Measurements from ENCODE around the gene FAM181A.
A peak's percentile ranks its signal among the peaks of the same experiment; 100 is the strongest.

The FAM181A gene

GRCh38 chr14:93903342-93904184 lies 23.6 kb upstream of the FAM181A start:
- DNase-seq (ENCODE audit: low read depth in 2 of 2) = no peak

GRCh38 chr14:93905623-93906022 lies 21.5 kb upstream of the FAM181A start:
- DNase-seq (ENCODE audit: low read depth in 2 of 2) = no peak

GRCh38 chr14:93906341-93907329 lies 20.5 kb upstream of the FAM181A start:
- peak; percentile 43 to 53 for DNase-seq (ENCODE audit: low read depth in 2 of 2)

GRCh38 chr14:93909429-93910128 lies 17.6 kb upstream of the FAM181A start:
- no peak for DNase-seq (ENCODE audit: low read depth in 2 of 2)

GRCh38 chr14:93911975-93912615 lies 15.0 kb upstream of the FAM181A start:
- no peak for DNase-seq (ENCODE audit: low read depth in 2 of 2)

GRCh38 chr14:93912782-93913181 lies 14.4 kb upstream of the FAM181A start:
- DNase-seq (ENCODE audit: low read depth in 2 of 2) = no peak

GRCh38 chr14:93914278-93914677 lies 12.9 kb upstream of the FAM181A start:
- peak in 1 of 2 donors; percentile 4 for DNase-seq (ENCODE audit: low read depth in 2 of 2)

GRCh38 chr14:93915070-93915705 lies 12.0 kb upstream of the FAM181A start:
- DNase-seq (ENCODE audit: low read depth in 2 of 2) = no peak

GRCh38 chr14:93915800-93916199 lies 11.3 kb upstream of the FAM181A start:
- DNase-seq (ENCODE audit: low read depth in 2 of 2) = no peak

- DNase-seq (ENCODE audit: low read depth in 2 of 2) = no peak
Observed at GRCh38 chr14:93916498-93916897, 10.6 kb upstream of the FAM181A start.

- no peak for DNase-seq (ENCODE audit: low read depth in 2 of 2)
Observed at GRCh38 chr14:93917141-93917540, 10.0 kb upstream of the FAM181A start.

- DNase-seq (ENCODE audit: low read depth in 2 of 2) = no peak
Observed at GRCh38 chr14:93921001-93921806, 5.9 kb upstream of the FAM181A start.

GRCh38 chr14:93923626-93924025 lies 3.5 kb upstream of the FAM181A start:
- no peak for DNase-seq (ENCODE audit: low read depth in 2 of 2)

GRCh38 chr14:93924592-93925355 lies 2.4 kb upstream of the FAM181A start:
- no peak for DNase-seq (ENCODE audit: low read depth in 2 of 2)

- no peak for DNase-seq (ENCODE audit: low read depth in 2 of 2)
Observed at GRCh38 chr14:93925374-93925895, 1.7 kb upstream of the FAM181A start.

GRCh38 chr14:93926245-93926872 lies 785 bp upstream of the FAM181A start:
- DNase-seq (ENCODE audit: low read depth in 2 of 2) = no peak

GRCh38 chr14:93927800-93928145 lies 629 bp downstream of the FAM181A start:
- no peak for DNase-seq (ENCODE audit: low read depth in 2 of 2)

GRCh38 chr14:93928184-93929047 lies 1.3 kb downstream of the FAM181A start:
- no peak for DNase-seq (ENCODE audit: low read depth in 2 of 2)
